Cerebellar cortex (tissue), 1 donor: ENCODE results near the gene BRF1.

Source experiments
- DNase-seq: peaks from one replicate; pipeline ENCODE4 v3.0.0-alpha.2; 2015; ENCODE audit warnings: low spot score

BRF1 gene

GRCh38 chr14:105210266-105211025, 90.4 kb downstream of the BRF1 start:
- no peak for DNase-seq

- DNase-seq = no peak
Measured at GRCh38 chr14:105209646-105210045, 91.2 kb downstream of the BRF1 start.

- DNase-seq = no peak
Measured at GRCh38 chr14:105209091-105209490, 91.7 kb downstream of the BRF1 start.

GRCh38 chr14:105208738-105209075, 92.1 kb downstream of the BRF1 start:
- no peak for DNase-seq

GRCh38 chr14:105207996-105208737, 92.6 kb downstream of the BRF1 start:
- DNase-seq = no peak

- peak; percentile 36 for DNase-seq
Measured at GRCh38 chr14:105207460-105207901, 93.3 kb downstream of the BRF1 start.

GRCh38 chr14:105206873-105207272, 93.9 kb downstream of the BRF1 start:
- DNase-seq = no peak

- no peak for DNase-seq
Measured at GRCh38 chr14:105205673-105206208, 95.1 kb downstream of the BRF1 start.

- no peak for DNase-seq
Measured at GRCh38 chr14:105204931-105205672, 95.7 kb downstream of the BRF1 start.

GRCh38 chr14:105204206-105204930, 96.4 kb downstream of the BRF1 start:
- DNase-seq = peak; percentile 49

GRCh38 chr14:105203701-105204100, 97.1 kb downstream of the BRF1 start:
- no peak for DNase-seq

GRCh38 chr14:105203057-105203531, 97.7 kb downstream of the BRF1 start:
- DNase-seq = peak; percentile 62

GRCh38 chr14:105201925-105202513, 98.8 kb downstream of the BRF1 start:
- no peak for DNase-seq

- DNase-seq = no peak
Measured at GRCh38 chr14:105201156-105201924, 99.5 kb downstream of the BRF1 start.

GRCh38 chr14:105200641-105201040, 100.2 kb downstream of the BRF1 start:
- DNase-seq = no peak

GRCh38 chr14:105200074-105200473, 100.7 kb downstream of the BRF1 start:
- DNase-seq = no peak

GRCh38 chr14:105199093-105199492, 101.7 kb downstream of the BRF1 start:
- no peak for DNase-seq

GRCh38 chr14:105198588-105198987, 102.2 kb downstream of the BRF1 start:
- no peak for DNase-seq

- no peak for DNase-seq
Measured at GRCh38 chr14:105197211-105197641, 103.6 kb downstream of the BRF1 start.

- DNase-seq = no peak
Measured at GRCh38 chr14:105196265-105196960, 104.4 kb downstream of the BRF1 start.
